H1 (cell line): Measurements from ENCODE around the gene C3orf20. TPM values are rescaled to one million over a fixed set of nuclear protein-coding genes. Genes with fewer than 3 reads are reported as not detected.

Experiments
- CTCF ChIA-PET: fragments of 300-600 bp; sonication (Branson Sonifier 250); formaldehyde crosslinking; loops from one replicate; lab custom pipeline; 2021; ENCODE audit not compliant: partially characterized antibody; lab: Charles Lee
- POLR2A ChIA-PET: fragments of 300-600 bp; sonication (Branson Sonifier 250); formaldehyde crosslinking; loops from one replicate; lab custom pipeline; 2021; ENCODE audit warnings: inconsistent platforms; ENCODE audit not compliant: partially characterized antibody; lab: Charles Lee
- DNase-seq, 2 experiments: peaks; one replicate each; pipeline versions ENCODE4 v3.0.0 to v3.0.0-alpha.2; 2010 to 2022; ENCODE audit warnings: low spot score in 2 of 2, low read depth in 1 of 2, mixed read lengths in 1 of 2
- FAIRE-seq: peaks from 2 replicates; lab custom pipeline; 2011; peaks lifted over from hg19 to GRCh38; lab: Jason Lieb, UNC
- H2AFZ ChIP-seq: 2 replicates; pipeline ENCODE4 v1.8.1; 2012; ENCODE audit warnings: low read length, inconsistent platforms
- H2AK5ac ChIP-seq: 2 replicates; pipeline ENCODE4 v1.6.1; 2013; ENCODE audit warnings: low read depth, low read length
- H2BK120ac ChIP-seq: replicated peaks from 2 replicates; pipeline ENCODE3; 2013; ENCODE audit warnings: low read depth, low read length, inconsistent platforms
- H2BK12ac ChIP-seq: 2 replicates; pipeline ENCODE4 v1.6.1; 2013; ENCODE audit warnings: low read depth, low read length
- H2BK15ac ChIP-seq: 2 replicates; pipeline ENCODE4 v1.6.1; 2013; ENCODE audit warnings: low read length
- H2BK20ac ChIP-seq: 2 replicates; pipeline ENCODE4 v1.6.1; 2013; ENCODE audit warnings: low read length
- H2BK5ac ChIP-seq: 2 replicates; pipeline ENCODE4 v1.6.1; 2013; ENCODE audit warnings: low read depth, low read length
- H3K14ac ChIP-seq: 2 replicates; pipeline ENCODE4 v1.6.1; 2013; ENCODE audit warnings: inconsistent platforms; ENCODE audit not compliant: insufficient read length
- H3K18ac ChIP-seq: 2 replicates; pipeline ENCODE4 v1.6.1; 2013; ENCODE audit warnings: low read length; ENCODE audit errors: extremely low read depth
- H3K23ac ChIP-seq: 2 replicates; pipeline ENCODE4 v1.6.1; 2013; ENCODE audit warnings: inconsistent platforms; ENCODE audit not compliant: insufficient read length
- H3K23me2 ChIP-seq: 2 replicates; pipeline ENCODE4 v1.6.1; 2013; ENCODE audit warnings: low read depth, low read length
- H3K27ac ChIP-seq: 2 replicates; pipeline ENCODE4 v1.6.1; 2011; ENCODE audit warnings: low read depth, low read length, inconsistent platforms
- H3K27me3 ChIP-seq, 4 experiments: replicated peaks in 1 of 4; 1 replicate in 1 of 4; 2 replicates in 3 of 4; pipeline versions ENCODE4 v1.6.1 to v1.8.1; 2011 to 2013; ENCODE audit warnings: low read length in 3 of 4, mild to moderate bottlenecking in 3 of 4, inconsistent platforms in 2 of 4, mixed read lengths in 2 of 4, moderate library complexity in 1 of 4; ENCODE audit not compliant: control insufficient read depth in 3 of 4, insufficient read depth in 3 of 4; ENCODE audit errors: extremely low read depth in 1 of 4
- H3K36me3 ChIP-seq, 4 experiments: 2 replicates each; pipeline versions ENCODE4 v1.6.1 to v1.8.1; 2011 to 2013; ENCODE audit warnings: mild to moderate bottlenecking in 4 of 4, low read length in 3 of 4, moderate library complexity in 2 of 4, control low read depth in 1 of 4, inconsistent platforms in 1 of 4; ENCODE audit not compliant: insufficient read depth in 4 of 4, control insufficient read depth in 2 of 4
- H3K4ac ChIP-seq: replicated peaks from 2 replicates; pipeline ENCODE3; 2013; ENCODE audit warnings: low read length, low read depth, mixed read lengths, inconsistent platforms; ENCODE audit not compliant: insufficient read length
- H3K4me1 ChIP-seq, 4 experiments: replicated peaks in 1 of 4; 1 replicate in 1 of 4; 2 replicates in 3 of 4; pipeline versions ENCODE4 v1.6.1 to v1.8.1; 2011 to 2013; ENCODE audit warnings: low read length in 3 of 4, inconsistent platforms in 2 of 4, mixed read lengths in 1 of 4; ENCODE audit not compliant: insufficient read depth in 4 of 4, control insufficient read depth in 3 of 4
- H3K4me2 ChIP-seq, 2 experiments: 2 replicates each; pipeline versions ENCODE4 v1.6.1 to v1.8.1; 2011 to 2013; ENCODE audit warnings: low read depth in 2 of 2, low read length in 2 of 2, control low read depth in 1 of 2, inconsistent platforms in 1 of 2, mild to moderate bottlenecking in 1 of 2; ENCODE audit not compliant: insufficient read depth in 1 of 2
- H3K4me3 ChIP-seq, 4 experiments: fragments of 200-600, 300-600 bp in 1 of 4; sonication (generic), shearing (Covaris generic), sonication (Bioruptor Twin) in 1 of 4; 2 replicates each; pipeline versions ENCODE4 v1.5.1 to v1.8.1; 2011 to 2016; ENCODE audit warnings: low read length in 4 of 4, low read depth in 3 of 4, control low read depth in 2 of 4, inconsistent platforms in 2 of 4, mild to moderate bottlenecking in 2 of 4, mixed read lengths in 1 of 4, moderate library complexity in 1 of 4; ENCODE audit not compliant: insufficient read depth in 2 of 4; ENCODE audit errors: extremely low read depth in 1 of 4
- H3K56ac ChIP-seq: replicated peaks from 2 replicates; pipeline ENCODE3; 2013; ENCODE audit warnings: low read depth, mild to moderate bottlenecking, mixed read lengths, low read length, inconsistent platforms; ENCODE audit not compliant: insufficient read length
- H3K79me1 ChIP-seq: 2 replicates; pipeline ENCODE4 v1.6.1; 2013; ENCODE audit warnings: low read depth, low read length, control low read depth
- H3K79me2 ChIP-seq, 2 experiments: 2 replicates each; pipeline versions ENCODE4 v1.6.1 to v1.8.1; 2012 to 2013; ENCODE audit warnings: low read length in 2 of 2, mild to moderate bottlenecking in 2 of 2, inconsistent platforms in 1 of 2; ENCODE audit not compliant: insufficient read depth in 2 of 2, control insufficient read depth in 1 of 2
- H3K9ac ChIP-seq, 4 experiments: replicated peaks in 1 of 4; 1 replicate in 1 of 4; 2 replicates in 3 of 4; pipeline versions ENCODE4 v1.6.1 to v1.8.1; 2011 to 2013; ENCODE audit warnings: low read depth in 3 of 4, low read length in 3 of 4, control low read depth in 2 of 4, mild to moderate bottlenecking in 2 of 4, moderate library complexity in 2 of 4, inconsistent platforms in 1 of 4; ENCODE audit errors: extremely low read depth in 1 of 4
- H3K9me3 ChIP-seq, 2 experiments: 2 replicates each; pipeline versions ENCODE4 v1.6.1 to v1.8.1; 2012 to 2013; ENCODE audit warnings: mild to moderate bottlenecking in 2 of 2, moderate library complexity in 2 of 2, control low read depth in 1 of 2, inconsistent platforms in 1 of 2, low read depth in 1 of 2, low read length in 1 of 2, mixed read lengths in 1 of 2; ENCODE audit not compliant: insufficient read depth in 2 of 2
- H4K20me1 ChIP-seq, 2 experiments: replicated peaks in 1 of 2; 2 replicates each; pipeline versions ENCODE3 to v1.8.1; 2011 to 2013; ENCODE audit warnings: inconsistent platforms in 2 of 2, low read length in 2 of 2, mild to moderate bottlenecking in 1 of 2; ENCODE audit not compliant: insufficient read depth in 2 of 2, control insufficient read depth in 1 of 2
- H4K5ac ChIP-seq: 2 replicates; pipeline ENCODE4 v1.6.1; 2013; ENCODE audit warnings: low read length, low read depth, mixed read lengths, inconsistent platforms; ENCODE audit not compliant: insufficient read length
- H4K8ac ChIP-seq: 2 replicates; pipeline ENCODE4 v1.8.0; 2013; ENCODE audit warnings: mild to moderate bottlenecking, moderate library complexity, low read length, inconsistent platforms; ENCODE audit not compliant: insufficient read depth; ENCODE audit errors: extremely low read depth
- H4K91ac ChIP-seq: replicated peaks from 2 replicates; pipeline ENCODE3; 2013; ENCODE audit warnings: low read length, mixed read lengths, inconsistent platforms; ENCODE audit not compliant: insufficient read length
- ASH2L ChIP-seq: fragments of 200-600, 300-600 bp; sonication (generic); IDR thresholded peaks from one replicate; pipeline ENCODE4 v1.7.1; 2017; ENCODE audit warnings: low read length
- CTCF ChIP-seq, 3 experiments: IDR thresholded peaks; 1 replicate in 2 of 3; 2 replicates in 1 of 3; pipeline versions ENCODE4 v1.5.1 to v1.6.1; 2011; ENCODE audit warnings: low read length in 3 of 3, mild to moderate bottlenecking in 3 of 3, inconsistent platforms in 2 of 3, low read depth in 1 of 3, moderate library complexity in 1 of 3; ENCODE audit not compliant: insufficient read depth in 1 of 3; ENCODE audit errors: control extremely low read depth in 1 of 3
- KDM1A ChIP-seq: fragments of 200-600, 300-600 bp; sonication (generic); IDR thresholded peaks from 2 replicates; pipeline ENCODE4 v1.7.1; 2016; ENCODE audit warnings: mild to moderate bottlenecking, low read length, borderline replicate concordance
- YY1 ChIP-seq: IDR thresholded peaks from 2 replicates; pipeline ENCODE4 v1.6.1; 2011; ENCODE audit warnings: low read depth, mild to moderate bottlenecking, low read length
- WGBS, 2 experiments: shearing (Covaris generic) in 1 of 2; methylation state at CpG; one replicate each; pipeline versions ENCODE4 v1.1.6 to v1.1.7; 2013 to 2015; ENCODE audit warnings: low lambda C conversion rate in 2 of 2, mixed read lengths in 2 of 2, inconsistent platforms in 1 of 2, low coverage in 1 of 2, missing lambda C conversion rate in 1 of 2; ENCODE audit not compliant: insufficient replicate concordance in 2 of 2, insufficient coverage in 1 of 2, insufficient read length in 1 of 2; ENCODE audit errors: extremely low coverage in 1 of 2, missing lambda C conversion rate in 1 of 2; 5-methylcytosine and 5-hydroxymethylcytosine counted together
- polyA plus RNA-seq, 7 experiments: library from polyadenylated mRNA; depleted of rRNA in 3 of 7; stranded (reverse) in 5 of 7; unstranded in 2 of 7; fragments of >200 nt in 5 of 7; fragments of 200-250 nt in 2 of 7; gene quantifications; 1 replicate in 5 of 7; 2 replicates in 1 of 7; 4 replicates in 1 of 7; pipeline versions ENCODE4 v1.2.1 to v1.2.3, GENCODE V29; 2011 to 2013; ENCODE audit warnings: missing spikeins in 2 of 7, mixed read lengths in 2 of 7
- total RNA-seq: library from RNA; stranded (reverse); fragmentation: NEBNext Ultra II Directional; extraction: Animal tissue kit (Norgen Biotek cat#: 25700); gene quantifications from 2 replicates; pipeline ENCODE4 v1.2.1, GENCODE V29; 2021

The C3orf20 gene
- total and polyA plus RNA-seq, 2 of the 8 experiments (the other 6 are each of a cell fraction or from before 2014, with no cell fraction given), result not detected

GRCh38 chr3:14803101-14803980 is 128.4 kb downstream of the C3orf20 start:
- H3K79me1 ChIP-seq, result no peaks in the 10 kb centered on the region
- H3K27ac ChIP-seq, result no peak overlapping the region
- no peaks in the 10 kb centered on the region for H3K9me3 ChIP-seq
- CTCF ChIA-PET, result interaction anchor here (0.6 to 2.5 kb wide), 6 partner anchors 12 to 87 kb away, joined by 3 to 12 read pairs (median 4); no protein-coding TSS in a partner anchor
- no peaks in the 10 kb centered on the region for H4K20me1 ChIP-seq
- no peak overlapping the region for H3K4me2 ChIP-seq
- no peak overlapping the region for H3K18ac ChIP-seq
- H3K9ac ChIP-seq, result no peak overlapping the region
- peak in 1 of 3 experiments; percentile 21; a peak in 1 of 4 replicates for TF ChIP-seq CTCF (IDR thresholded peaks at IDR 0.05; ENCODE audit: control extremely low read depth in 1 of 3, insufficient read depth in 1 of 3, low read depth in 1 of 3, low read length in 3 of 3)
- no peak for TF ChIP-seq KDM1A
- no peak for TF ChIP-seq ASH2L
- no peak for TF ChIP-seq YY1
- TF ChIP-seq, all 59 proteins: peak for 1
- H3K14ac ChIP-seq, result no peak overlapping the region
- no peak overlapping the region for H2BK15ac ChIP-seq
- POLR2A ChIA-PET, result no interaction called here
- no peak overlapping the region for H2BK12ac ChIP-seq
- no peak overlapping the region for H2AFZ ChIP-seq
- no peak overlapping the region for H2BK20ac ChIP-seq
- no peaks in the 10 kb centered on the region for H3K79me2 ChIP-seq
- H2BK5ac ChIP-seq, result no peak overlapping the region
- H3K23me2 ChIP-seq, result no peaks in the 10 kb centered on the region
- H3K23ac ChIP-seq, result no peak overlapping the region
- no peak overlapping the region for H2AK5ac ChIP-seq
- DNase-seq (no peak), FAIRE-seq (no peak)
- no peak overlapping the region for H2BK120ac ChIP-seq
- 85% methylated on average over 13 of the region's 13 CpGs; no CpG with 5 or more reads in 1 of the 2 experiments for WGBS, 2 experiments
- H4K91ac ChIP-seq, result no peak overlapping the region
- no peak overlapping the region for H3K4me3 ChIP-seq
- no peak overlapping the region for H3K4ac ChIP-seq
- H3K4me1 ChIP-seq, result peaks cover 0 to 5% (median 0%) of the 10 kb centered on the region in 4 experiments; a peak in 1 of 7 replicates
- no peak overlapping the region for H4K5ac ChIP-seq
- H3K36me3 ChIP-seq, result no peaks in the 10 kb centered on the region
- no peak overlapping the region for H4K8ac ChIP-seq
- H3K27me3 ChIP-seq, result peaks cover 0 to 5% (median 3%) of the 10 kb centered on the region in 4 experiments; a peak in 5 of 7 replicates
- H3K56ac ChIP-seq, result no peak overlapping the region
